Measurements from ENCODE around the gene MMEL1.

Gene MMEL1

GRCh38 chr1:2604844-2605508 is 27.8 kb downstream of the MMEL1 start:
- DNase-seq (ENCODE audit: low read depth in 2 of 2): no peak

DNA sequence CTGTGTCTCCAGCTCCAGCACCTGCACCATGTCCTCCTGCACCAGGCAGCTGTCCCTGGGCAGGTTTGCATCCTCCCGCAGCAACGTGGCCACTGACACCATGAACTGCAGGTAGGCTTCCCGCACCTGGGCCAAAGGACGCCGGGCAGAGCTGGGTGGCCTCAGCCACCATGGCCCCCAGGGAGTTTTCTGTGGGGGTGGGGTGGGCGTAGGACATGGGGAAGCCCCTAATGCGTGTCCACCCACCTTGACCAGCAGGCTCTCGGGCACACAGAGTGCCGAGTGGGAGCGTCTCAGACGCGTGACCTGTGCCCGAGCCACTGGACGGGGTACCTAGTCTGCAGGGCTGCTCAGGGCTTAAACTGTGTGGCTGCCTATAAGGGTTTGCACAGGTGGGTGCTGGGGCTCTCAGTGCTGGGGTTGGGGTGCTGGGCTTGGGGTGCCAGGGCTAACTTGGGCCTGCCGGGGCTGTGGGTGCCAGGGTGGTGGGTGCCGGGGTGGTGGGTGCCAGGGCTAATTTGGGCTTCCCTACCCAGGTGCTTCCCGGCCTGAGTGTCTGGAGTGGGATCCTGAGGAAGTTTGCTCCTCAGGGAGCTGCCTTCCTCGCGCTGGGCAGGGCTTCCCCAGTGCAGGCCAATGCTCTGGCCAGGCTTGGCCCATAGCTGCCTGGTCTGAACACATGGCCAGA is 28.5 kb downstream of the MMEL1 start:
- DNase-seq (ENCODE audit: low read depth in 2 of 2): no peak

GRCh38 chr1:2603521-2604155 is 29.2 kb downstream of the MMEL1 start:
- no peak for DNase-seq (ENCODE audit: low read depth in 2 of 2)

DNA sequence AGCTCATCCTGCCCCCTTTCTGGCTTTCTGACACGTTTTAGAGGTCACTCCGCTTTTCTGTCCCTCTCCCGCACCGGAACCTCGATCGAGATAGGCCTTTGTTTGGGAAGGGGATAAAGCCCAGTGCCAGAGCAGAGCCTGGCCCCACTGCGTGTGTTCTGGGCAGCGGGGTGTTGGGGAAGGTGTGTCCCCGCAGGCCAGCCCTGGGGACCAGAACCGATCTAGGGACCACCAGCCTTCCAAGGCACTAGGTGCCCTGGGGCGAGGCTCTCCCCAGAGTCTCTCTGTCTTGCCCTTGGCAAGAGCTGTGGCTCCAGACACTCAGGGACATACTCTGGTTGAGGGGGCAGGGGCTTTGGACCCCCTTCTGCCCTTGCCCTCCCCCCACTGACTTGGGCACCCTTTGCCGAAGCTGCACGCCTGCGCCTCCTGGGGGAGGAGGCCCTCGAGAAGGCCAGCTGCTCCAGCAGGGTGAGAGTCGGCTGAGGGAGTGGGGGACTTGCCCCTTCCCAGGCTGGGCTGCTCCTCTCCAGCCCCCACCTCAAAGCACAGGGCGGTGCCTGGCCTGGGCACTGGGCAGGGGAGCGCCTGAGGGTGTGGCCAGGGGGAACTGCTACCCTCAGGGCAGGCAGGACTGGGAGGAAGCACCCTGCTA is 29.8 kb downstream of the MMEL1 start:
- DNase-seq (ENCODE audit: low read depth in 2 of 2): no peak

GRCh38 chr1:2602311-2602835 is 30.4 kb downstream of the MMEL1 start:
- no peak for DNase-seq (ENCODE audit: low read depth in 2 of 2)

DNA sequence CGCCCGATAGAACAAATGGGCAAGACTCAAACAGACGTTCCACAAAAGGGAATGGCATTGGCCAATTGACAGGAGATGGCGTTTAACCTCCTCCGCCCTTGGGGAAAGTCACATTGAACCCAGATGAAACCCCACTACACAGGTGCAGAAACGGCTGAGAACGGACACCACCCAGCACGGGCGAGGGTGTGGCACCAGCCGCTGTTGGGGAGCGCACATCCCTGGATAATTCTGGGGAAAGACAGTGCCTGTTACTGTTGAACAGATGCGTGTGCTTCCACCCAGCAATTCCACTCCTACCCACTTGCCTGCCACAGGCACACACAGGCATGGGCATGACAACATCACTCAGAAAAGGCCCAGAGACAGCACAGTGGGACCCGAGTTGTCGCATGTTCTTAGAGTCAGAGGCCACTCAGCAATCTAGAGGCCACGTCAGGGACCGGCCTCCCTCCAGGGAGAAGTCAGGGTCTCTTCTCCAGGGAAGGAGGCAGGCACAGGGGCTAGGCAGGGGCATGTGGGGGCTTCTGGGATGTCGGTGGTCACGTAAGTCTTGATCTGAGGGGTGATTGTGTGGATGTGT is 31.0 kb downstream of the MMEL1 start:
- no peak for DNase-seq (ENCODE audit: low read depth in 2 of 2)

- no peak for DNase-seq (ENCODE audit: low read depth in 2 of 2)
Observed at GRCh38 chr1:2598329-2598931, 34.4 kb downstream of the MMEL1 start.

DNA sequence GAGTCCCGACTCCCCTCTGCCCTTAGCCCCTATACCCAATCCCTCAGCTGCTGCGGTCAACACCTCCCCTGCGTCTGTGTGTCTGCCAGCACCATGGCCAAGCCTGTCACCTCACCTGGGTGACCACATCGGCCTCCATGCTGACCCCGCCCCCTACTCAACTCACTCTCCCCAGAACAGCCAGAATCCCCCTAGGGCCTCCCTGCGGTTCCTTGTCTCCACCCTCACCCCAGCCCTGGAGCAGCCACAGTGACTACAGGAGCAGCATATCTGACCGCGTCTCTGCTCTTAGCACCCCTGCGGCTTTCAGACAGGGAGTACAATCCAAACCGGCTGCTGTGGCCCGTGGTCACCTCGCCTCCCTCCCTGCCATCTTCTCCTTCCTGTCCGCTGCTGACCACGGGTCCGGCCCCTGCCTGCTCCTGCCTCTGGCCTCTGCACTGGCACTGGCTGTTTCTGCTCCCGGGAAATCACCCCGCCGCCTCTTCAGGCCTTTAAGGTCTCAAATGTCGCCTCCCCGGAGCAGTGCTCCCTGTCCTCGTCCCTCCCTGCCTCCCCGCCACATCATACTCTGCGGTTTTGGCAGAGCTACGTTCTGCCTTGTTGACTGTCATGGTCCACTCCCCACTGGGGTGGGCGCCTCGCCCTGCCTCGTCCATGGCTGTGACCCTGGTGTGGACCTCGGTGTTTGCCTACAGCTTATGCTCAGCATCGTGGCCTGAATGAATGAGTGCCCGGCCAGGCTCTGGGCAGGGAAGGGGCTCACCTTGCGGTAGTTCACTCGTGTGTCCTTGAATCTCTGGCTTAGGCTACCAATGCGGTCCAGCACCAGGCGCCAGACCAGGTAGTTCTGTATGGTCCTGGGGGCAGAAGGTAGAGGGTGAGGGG is 35.1 kb downstream of the MMEL1 start:
- no peak for DNase-seq (ENCODE audit: low read depth in 2 of 2)

DNA sequence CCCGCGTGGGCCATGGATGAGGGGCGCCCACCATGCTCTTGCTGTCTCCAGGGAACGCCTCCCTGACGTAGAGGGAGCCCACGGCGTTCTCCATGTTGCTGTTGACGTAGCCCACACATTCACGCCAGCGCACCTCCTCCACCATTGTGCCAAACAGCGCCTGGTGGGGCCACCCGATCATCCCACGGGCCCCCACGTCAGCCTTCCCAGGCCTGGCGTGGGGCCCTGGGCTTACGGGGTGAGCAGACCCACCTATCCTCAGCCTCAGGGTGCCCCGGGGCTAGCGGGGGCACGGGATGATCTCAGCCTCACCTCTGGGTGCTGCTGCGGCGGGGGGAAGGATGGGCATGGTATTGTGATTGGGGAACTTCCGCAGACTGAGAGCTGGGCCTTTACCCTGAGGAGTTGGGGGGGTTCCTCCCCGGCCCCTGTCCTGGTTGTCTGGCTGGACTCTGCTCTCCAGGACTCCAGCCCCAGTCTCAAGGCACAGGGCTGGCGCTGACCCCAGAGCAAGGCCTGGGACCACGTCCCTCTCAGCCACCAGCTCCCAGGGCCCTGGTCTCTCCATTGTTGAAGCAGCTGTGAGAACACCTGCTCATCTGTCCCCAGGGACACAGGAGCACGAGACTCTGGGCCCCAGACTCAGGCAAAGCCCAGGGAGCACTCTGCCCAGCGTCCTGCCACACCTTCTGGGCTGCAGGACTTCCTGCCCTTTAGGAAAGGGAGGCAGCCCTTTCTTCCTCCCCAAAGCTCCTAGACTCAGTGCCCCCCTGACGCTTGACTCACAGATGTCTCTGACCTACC is 36.1 kb downstream of the MMEL1 start:
- DNase-seq (ENCODE audit: low read depth in 2 of 2): no peak

DNA sequence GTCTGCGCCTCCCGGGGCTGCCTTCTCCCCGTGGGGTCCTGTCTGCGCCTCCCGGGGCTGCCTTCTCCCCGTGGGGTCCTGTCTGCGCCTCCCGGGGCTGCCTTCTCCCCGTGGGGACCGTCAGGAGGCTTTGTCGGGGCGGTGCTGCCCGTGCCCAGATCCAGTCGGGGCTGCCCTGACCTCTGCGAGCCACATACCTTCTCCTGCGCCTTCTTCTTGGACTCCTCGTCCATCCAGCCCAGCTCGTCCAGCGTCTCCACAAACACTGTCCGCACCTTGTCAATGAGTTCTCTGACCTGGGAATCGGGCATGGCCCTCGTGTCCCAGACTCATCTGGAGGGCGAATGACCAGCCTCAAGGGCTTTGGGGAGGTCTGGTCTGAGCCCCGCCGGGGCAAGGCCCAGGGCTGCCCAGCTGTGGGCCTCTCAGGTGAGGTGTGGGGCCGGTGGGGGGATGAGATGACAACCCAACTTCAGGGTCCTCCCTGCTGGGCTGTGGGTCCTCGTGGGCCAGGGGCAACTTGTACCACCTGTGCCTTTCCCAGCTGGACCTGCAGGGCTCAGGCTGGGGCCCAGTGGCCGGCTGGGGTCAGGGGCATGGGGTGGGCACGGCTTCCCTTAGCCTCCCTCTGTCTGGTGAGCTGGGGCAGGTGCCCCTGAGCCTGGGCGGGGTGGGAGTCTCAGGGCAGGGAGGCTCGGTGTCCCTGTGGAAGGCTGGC is 36.8 kb downstream of the MMEL1 start:
- DNase-seq (ENCODE audit: low read depth in 2 of 2): no peak

DNA sequence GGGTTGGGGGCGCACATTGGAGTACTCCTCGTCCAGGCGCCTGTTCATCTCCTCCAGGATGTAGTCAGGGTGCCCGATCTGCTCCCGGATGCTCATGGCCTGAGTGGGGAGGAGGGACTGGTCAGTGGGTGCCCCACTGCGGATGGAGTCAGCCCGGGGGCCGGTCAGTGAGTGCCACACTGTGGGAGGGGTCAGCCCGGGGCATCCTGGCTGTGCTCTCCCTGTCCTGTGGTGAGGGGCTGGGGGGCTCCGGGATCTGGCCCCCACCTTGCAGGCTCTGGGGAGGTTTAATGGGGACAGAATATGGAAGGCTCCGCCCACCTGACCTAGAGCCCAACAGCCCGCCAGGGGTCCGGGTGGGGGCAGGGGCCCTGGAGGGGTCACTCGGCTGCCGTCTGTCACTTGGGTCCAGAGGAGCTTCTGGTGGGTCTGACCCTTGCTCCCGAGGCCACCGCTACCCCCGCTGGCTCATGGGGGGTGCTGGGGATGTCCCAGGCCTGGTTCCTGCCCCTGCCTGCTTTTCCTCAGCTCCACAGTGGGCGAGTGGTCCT is 37.5 kb downstream of the MMEL1 start:
- no peak for DNase-seq (ENCODE audit: low read depth in 2 of 2)

DNA sequence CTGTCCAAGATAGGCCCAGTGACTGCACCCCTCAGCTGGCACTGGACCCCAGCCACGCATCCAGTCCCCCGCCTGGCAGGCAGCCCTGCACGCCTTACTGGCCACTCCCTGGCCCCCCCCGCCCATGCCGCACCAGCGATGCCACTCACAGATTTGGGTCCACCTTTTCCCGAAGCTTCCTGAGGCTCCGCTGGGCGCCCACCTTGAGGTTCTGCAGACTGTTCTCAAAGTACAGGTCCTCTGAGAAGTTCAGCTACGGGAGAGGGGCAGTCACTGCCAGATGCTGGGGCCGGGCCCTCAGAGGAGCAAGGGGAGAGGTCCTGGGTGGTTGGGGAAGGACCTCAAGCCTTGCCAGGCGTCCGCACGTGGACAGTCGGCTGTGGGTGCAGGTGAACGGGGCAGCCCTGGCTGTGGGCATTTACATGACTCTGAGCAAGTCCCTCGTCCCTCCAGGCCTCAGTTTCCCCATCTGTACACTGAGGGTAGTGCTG is 38.1 kb downstream of the MMEL1 start:
- DNase-seq (ENCODE audit: low read depth in 2 of 2): no peak

DNA sequence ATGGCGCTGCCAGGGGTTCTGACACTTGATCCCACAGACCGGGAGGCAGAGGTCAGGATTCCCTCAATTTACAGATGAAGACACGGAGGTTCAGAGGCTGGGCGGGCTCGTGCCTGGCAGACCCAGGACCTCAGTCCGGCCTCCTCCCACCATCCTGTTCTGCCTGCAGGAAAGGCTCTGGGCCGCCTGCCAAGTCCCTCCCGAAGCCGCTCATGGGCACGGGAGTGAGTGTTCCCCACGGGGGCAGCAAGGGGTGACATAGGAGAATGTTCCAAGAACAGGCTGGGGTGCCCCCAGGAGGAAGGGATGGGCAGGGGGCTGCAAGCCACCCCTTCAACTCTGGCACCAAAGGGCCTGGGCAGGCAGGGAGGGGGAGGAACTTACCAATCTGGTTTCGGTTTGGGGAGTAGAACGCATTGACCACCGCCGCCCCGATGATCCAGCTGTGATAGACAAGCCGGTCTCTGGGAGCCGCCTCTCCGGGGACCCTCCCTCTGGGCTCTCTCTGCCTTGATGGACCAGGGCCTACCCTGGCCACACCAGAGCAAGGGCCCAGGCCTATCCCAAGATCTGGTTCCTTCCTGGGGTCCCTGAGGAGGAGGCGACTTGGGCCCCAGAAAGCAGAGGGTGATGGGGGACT is 38.7 kb downstream of the MMEL1 start:
- DNase-seq (ENCODE audit: low read depth in 2 of 2): no peak

DNA sequence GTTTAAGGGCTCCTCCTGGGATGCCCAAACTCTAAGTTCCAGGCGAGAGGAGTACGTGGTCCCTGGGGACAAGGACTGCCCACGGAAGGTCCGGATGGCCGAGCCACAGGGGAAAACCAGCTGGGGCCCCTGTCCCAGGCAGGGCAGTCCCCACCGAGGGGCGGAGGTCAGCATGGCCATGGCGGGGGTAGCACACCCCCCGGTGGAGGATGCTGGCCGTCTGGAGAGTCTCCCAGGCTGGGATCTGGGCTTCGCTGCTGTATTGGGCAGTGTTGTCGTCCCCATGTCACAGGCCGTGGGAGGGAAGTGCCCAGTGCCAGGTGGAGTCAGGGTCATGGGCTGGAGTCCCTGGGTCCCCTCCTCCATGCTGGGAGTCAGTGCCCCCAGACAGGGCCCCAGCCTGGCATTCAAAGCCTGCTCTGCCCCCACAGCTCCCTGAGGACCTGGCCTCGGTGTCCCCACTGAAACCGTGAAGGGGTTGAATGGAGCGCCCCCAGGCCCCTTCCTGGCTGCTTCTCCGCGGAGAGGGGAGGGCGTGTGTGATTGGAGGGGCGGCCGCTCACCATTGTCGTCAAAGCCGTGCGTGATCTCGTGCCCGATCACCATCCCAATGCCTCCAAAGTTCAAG is 39.5 kb downstream of the MMEL1 start:
- DNase-seq (ENCODE audit: low read depth in 2 of 2): no peak

GRCh38 chr1:2592672-2593071 is 40.1 kb downstream of the MMEL1 start:
- DNase-seq (ENCODE audit: low read depth in 2 of 2): no peak

DNA sequence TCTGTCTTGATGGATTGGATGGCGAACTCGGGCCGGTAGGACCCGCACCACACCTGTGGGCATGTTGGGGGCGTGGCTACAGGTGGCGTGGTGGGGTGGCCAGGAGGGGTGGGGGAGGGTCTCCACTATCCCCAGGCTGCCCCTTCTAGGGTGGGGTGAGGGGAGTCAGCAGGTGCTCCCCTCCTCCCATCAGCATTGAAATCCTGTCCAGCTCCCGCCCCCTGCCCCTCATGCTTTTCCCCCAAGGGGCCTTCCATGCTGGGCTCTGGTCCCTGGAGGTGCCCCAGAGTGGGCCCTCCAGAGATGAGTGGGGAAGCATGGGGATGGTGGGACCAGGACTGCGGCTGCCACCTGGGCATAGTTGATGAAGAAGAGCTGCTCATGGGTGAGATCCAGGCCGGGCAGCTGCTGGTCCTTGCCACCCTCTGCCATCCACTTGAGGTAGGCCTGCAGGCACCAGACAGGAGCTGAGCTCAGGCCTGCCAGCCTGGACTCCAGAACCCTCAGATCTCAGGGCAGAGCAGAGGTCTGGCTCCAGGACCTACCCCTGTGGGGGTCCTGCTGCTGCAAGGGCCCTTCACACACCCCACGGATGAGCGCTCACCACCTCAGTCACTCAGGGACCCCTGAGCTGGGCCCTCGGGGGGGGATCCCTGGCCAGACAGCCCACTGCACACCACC is 41.1 kb downstream of the MMEL1 start:
- DNase-seq (ENCODE audit: low read depth in 2 of 2): no peak

GRCh38 chr1:2591233-2591580 is 41.6 kb downstream of the MMEL1 start:
- DNase-seq (ENCODE audit: low read depth in 2 of 2): no peak

Data from stimulated activated CD4-positive, alpha-beta T cell treated with anti-CD3 and anti-CD28 coated beads, Interleukin-1b, Interleukin-23, amount 100 ng/mL, for 1 hour (primary cell).